Uterus (tissue), 4 donors: ENCODE measurements around the gene AFF4. TPM values are rescaled to one million over a fixed set of nuclear protein-coding genes. Genes with fewer than 3 reads are reported as not detected.
A peak's percentile ranks its signal among the peaks of the same experiment; 100 is the strongest.
"Not testable (repeated sequence)": the region's sequence is repeated elsewhere in the genome, so short reads cannot be mapped to it uniquely, and the experiment has no call there.

Source experiments
- DNase-seq, 2 donors: peaks; one replicate each; pipeline ENCODE4 v3.0.0-alpha.2; 2019 to 2020
- H3K27ac ChIP-seq, 2 donors: fragments of 200-600 bp; sonication (generic); 1 replicate in 1 of 2; 2 replicates in 1 of 2; pipeline ENCODE4 v1.5.1; 2016 to 2018
- H3K27me3 ChIP-seq, 2 donors: fragments of 200-600 bp; sonication (generic); one replicate each; pipeline ENCODE4 v1.5.1; 2018 to 2019; ENCODE audit warnings: control low read depth in 1 of 2
- H3K36me3 ChIP-seq, 2 donors: fragments of 200-600 bp; sonication (generic); one replicate each; pipeline ENCODE4 v1.5.1; 2019; ENCODE audit warnings: control low read depth in 1 of 2
- H3K4me1 ChIP-seq, 2 donors: fragments of 200-600 bp; sonication (generic); one replicate each; pipeline ENCODE4 v1.5.1; 2018 to 2019; ENCODE audit warnings: control low read depth in 1 of 2
- H3K4me3 ChIP-seq, 2 donors: fragments of 200-600 bp; sonication (generic); 1 replicate in 1 of 2; 2 replicates in 1 of 2; pipeline ENCODE4 v1.5.1; 2018 to 2019; ENCODE audit warnings: mild to moderate bottlenecking in 1 of 2
- H3K9me3 ChIP-seq, 2 donors: fragments of 200-600 bp; sonication (generic); one replicate each; pipeline ENCODE4 v1.5.1; 2019; ENCODE audit warnings: control low read depth in 1 of 2
- CTCF ChIP-seq, 4 experiments: fragments of 200-600 bp in 2 of 4; fragments of 450-650 bp in 2 of 4; sonication (generic) in 2 of 4; IDR thresholded peaks; one replicate each; pipeline ENCODE4 v1.5.1; 2016 to 2019; ENCODE audit warnings: antibody characterized with exemption in 4 of 4, mild to moderate bottlenecking in 2 of 4, moderate library complexity in 1 of 4
- POLR2A ChIP-seq, 2 donors: fragments of 450-650 bp; IDR thresholded peaks; one replicate each; pipeline ENCODE4 v1.6.1; 2016; ENCODE audit warnings: antibody characterized with exemption in 2 of 2, mild to moderate bottlenecking in 1 of 2, moderate library complexity in 1 of 2
- intact Hi-C: fragments of 100-400 bp; cut with DNase I; formaldehyde crosslinking; loops from one replicate; pipeline ENCODE4 v1.15.1; 2023; ENCODE audit warnings: low total_unique reads
- total RNA-seq, 4 donors: library from RNA; depleted of rRNA in 3 of 4; stranded (reverse); fragments of >200 nt in 3 of 4; gene quantifications; one replicate each; pipeline versions ENCODE4 v1.1.0 to v1.2.4, GENCODE V29; 2014 to 2023
- donor health status: DM: yes; HTN: yes; CAD: no.

Gene AFF4
- total RNA-seq, 4 donors from 2014 or later = 39.1 to 104 (median 66.5) TPM

DNA sequence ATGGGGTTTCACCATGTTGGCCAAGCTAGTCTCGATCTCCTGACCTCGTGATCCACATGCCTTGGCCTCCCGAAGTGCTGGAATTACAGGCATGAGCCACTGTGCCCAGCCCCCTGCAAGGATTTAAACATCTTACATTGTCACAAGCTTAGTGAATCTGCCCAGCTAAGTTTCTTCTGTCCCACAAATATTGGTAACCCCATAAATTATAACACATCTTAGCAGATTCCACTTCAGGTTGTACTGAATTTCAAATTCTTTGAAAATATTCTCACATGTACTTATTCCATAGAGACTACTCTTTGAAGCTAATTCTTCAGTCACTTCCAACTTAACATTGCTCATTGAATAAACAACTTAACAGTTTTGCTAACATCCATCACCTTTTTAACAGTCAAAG lies 13.4 kb upstream of the AFF4 start:
- Histone ChIP-seq H3K27ac (no peak overlapping the region), H3K9me3 (no peaks in the 10 kb centered on the region), H3K27me3 (no peaks in the 10 kb centered on the region), H3K4me1 (no peaks in the 10 kb centered on the region), H3K36me3 (no peaks in the 10 kb centered on the region), H3K4me3 (no peak overlapping the region)
- TF ChIP-seq POLR2A (IDR thresholded peaks at IDR 0.05) (no peak), CTCF (IDR thresholded peaks at IDR 0.05) (no peak)
- no peak for DNase-seq
- intact Hi-C loops = no loop called here

DNA sequence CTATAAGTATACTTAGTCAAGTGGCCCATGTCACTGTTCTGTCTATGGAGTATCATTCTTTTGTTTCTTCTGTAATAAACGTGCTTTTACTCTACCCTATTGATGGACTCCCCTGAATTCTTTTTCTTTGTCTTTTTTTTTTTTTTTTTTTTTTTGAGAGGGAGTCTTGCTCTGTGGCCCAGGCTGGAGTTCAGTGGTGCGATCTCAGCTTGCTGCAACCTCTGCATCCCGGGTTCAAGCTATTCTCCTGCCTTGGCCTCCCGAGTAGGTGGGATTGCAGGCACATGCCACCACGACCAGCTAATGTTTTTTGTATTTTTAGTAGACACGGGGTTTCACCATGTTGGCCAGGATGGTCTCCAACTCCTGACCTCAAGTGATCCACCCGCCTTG lies 9.0 kb upstream of the AFF4 start:
- H3K36me3 ChIP-seq, H3K27me3 ChIP-seq, H3K27ac ChIP-seq, H3K4me3 ChIP-seq, H3K4me1 ChIP-seq, DNase-seq, H3K9me3 ChIP-seq, intact Hi-C loops: not testable (repeated sequence)

GRCh38 chr5:132971483-132972435 lies 8.3 kb upstream of the AFF4 start:
- intact Hi-C loops = no loop called here
- no peaks in the 10 kb centered on the region for H3K36me3 ChIP-seq

GRCh38 chr5:132965120-132965519 lies 1.7 kb upstream of the AFF4 start:
- Histone ChIP-seq H3K36me3 (no peaks in the 10 kb centered on the region), H3K9me3 (no peaks in the 10 kb centered on the region), H3K4me1 (no peaks in the 10 kb centered on the region), H3K27me3 (no peaks in the 10 kb centered on the region), H3K27ac (no peak overlapping the region), H3K4me3 (no peak overlapping the region)
- TF ChIP-seq POLR2A (IDR thresholded peaks at IDR 0.05) = no peak
- no peak for TF ChIP-seq CTCF (IDR thresholded peaks at IDR 0.05)
- DNase-seq = no peak
- intact Hi-C loops = no loop called here

More at GRCh38 chr5:132971483-132972435, 8.3 kb upstream of the AFF4 start:
- Histone ChIP-seq H3K4me1 (no peaks in the 10 kb centered on the region), H3K27ac (no peak overlapping the region), H3K4me3 (no peak overlapping the region), H3K27me3 (no peaks in the 10 kb centered on the region), H3K9me3 (no peaks in the 10 kb centered on the region)
- DNase-seq = no peak
- no peak for TF ChIP-seq POLR2A (IDR thresholded peaks at IDR 0.05)
- no peak for TF ChIP-seq CTCF (IDR thresholded peaks at IDR 0.05)

DNA sequence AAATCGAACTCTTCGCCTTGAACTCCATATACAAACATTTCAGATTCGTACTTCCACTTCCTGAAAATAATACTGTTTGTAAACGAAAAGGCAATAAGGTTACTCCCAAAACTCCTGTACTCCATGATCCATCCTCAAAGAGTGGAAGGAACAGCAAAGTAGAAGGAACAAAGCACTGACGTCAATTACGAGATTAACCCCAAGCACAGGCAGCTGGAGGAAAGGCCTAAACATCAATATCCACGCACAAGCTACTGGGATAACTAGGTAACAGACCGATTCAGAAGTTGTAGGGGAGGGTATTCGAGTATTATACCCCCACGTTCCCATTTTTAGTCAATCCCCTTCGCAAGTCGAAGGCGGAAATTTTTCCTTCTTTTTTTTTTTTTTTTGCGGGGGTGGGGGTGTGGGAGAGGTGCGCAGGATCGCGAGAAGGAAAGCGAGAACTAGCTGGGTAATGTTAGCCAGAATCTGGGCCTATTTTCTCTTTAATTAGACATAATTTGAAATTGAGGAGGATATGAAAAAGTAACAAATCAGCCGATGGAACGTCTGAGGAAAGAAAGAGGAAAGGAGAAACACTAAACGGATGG lies 909 bp downstream of the AFF4 start:
- Histone ChIP-seq H3K9me3 (no peaks in the 10 kb centered on the region), H3K4me1 (peaks cover 0 to 2% of the 10 kb centered on the region in 2 donors), H3K27me3 (no peaks in the 10 kb centered on the region), H3K36me3 (no peaks in the 10 kb centered on the region), H3K4me3 (peak overlapping the region; percentile 64 to 87), H3K27ac (peak overlapping the region; percentile 96 to 99)
- DNase-seq = peak; percentile 24 to 25
- TF ChIP-seq CTCF (IDR thresholded peaks at IDR 0.05) (no peak), POLR2A (IDR thresholded peaks at IDR 0.05) (peak in 1 of 2 donors; percentile 9)
- intact Hi-C loops = no loop called here
